NCI-H446 treated with DMSO at 0.1 percent for 48 hours (cell line): ENCODE results near the gene ROR1.

Experiments used
- DNase-seq: peaks from one replicate; lab custom pipeline; 2025; lab: John Stamatoyannopoulos, UW

ROR1 gene

DNA sequence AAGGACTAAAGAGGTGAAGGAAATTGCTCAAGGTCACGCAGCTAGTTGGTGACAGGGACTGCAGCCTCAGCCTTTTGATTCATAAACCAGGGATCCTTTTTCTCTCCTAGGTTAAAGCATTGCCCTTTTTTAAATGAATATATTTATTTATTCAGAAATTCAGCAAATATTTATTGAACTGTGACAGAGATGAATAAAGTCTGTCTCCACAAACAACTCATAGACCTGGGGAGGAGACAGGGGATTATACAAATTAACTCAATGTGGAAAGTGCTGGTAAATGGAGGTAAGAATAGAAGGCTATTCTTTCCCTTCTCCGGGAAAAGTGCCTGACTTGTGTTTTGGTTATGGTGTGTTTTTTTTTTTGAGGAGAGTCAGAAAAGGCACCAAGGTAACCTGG, 110.7 kb downstream of the ROR1 start:
- DNase-seq = no peak

DNA sequence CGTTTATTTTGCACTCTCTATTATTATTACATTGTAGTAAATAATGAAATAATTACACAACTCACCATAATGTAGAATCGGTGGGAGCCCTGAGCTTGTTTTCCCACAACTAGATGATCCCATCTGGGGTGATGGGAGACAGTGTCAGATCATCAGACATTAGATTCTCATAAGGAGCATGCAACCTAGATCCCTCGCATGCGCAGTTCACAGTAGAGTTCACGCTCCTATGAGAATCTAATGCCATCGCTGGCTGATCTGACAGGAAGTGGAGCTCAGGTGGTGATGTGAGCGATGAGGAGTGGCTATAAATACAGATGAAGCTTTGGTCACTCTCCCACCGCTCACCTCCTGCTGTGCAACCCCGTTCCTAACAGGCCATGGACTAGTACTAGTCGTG, 112.1 kb downstream of the ROR1 start:
- DNase-seq = no peak

DNA sequence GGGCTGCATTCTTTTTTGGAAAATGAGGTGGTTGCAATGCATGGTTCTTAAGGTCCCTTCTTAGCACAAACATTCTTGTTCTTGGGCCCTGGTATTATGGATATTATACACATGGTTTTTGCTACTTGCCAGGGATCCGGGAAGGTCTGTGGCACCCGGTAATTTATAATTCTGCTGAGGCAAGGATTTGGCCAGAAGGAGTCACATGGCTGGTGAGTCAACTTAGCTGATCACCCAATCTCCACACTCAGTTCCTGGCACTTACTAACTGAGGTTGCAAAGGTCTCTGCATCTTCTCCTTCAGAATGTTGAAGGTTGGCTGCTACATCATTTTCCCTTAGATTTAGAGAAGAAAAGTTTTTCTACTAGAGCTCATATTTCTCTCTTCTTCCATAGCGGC, 112.5 kb downstream of the ROR1 start:
- DNase-seq = no peak

DNA sequence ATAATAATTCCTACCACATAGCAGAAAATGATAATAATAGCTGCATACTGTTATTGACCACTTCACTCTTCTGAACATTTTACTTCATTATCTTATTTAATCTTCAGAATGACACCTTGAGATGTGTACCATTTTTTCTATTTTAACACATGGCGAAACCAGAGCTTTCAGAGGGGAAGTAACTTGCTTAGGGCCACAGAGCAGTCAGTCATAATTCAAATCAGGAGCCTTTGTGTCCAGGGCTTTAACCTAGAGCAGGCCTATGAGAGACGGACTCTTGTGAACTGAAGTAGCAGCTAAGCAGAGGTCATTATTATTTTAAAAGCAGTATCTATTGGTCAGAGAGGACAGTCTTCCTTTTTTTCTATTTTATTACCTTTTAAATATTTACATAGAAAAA, 114.0 kb downstream of the ROR1 start:
- DNase-seq = no peak

DNA sequence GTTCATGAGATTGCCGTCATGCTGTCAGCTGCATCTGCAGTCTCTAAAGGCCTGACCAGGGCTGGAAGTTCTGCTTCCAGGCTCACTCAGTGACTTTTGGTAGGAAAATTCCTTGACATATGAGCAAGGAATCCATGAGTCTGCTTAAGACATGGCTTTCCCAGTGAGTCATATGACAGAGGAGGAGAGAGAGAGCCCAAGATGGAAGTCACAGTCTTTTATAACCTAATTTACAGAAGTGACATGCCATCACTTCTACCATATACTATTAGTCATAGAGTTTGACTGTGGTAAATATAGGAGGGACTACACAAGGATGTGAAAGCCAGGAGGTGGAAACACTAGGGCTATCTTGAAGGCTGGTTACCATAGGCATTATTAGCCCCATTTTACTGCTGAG, 115.2 kb downstream of the ROR1 start:
- no peak for DNase-seq

DNA sequence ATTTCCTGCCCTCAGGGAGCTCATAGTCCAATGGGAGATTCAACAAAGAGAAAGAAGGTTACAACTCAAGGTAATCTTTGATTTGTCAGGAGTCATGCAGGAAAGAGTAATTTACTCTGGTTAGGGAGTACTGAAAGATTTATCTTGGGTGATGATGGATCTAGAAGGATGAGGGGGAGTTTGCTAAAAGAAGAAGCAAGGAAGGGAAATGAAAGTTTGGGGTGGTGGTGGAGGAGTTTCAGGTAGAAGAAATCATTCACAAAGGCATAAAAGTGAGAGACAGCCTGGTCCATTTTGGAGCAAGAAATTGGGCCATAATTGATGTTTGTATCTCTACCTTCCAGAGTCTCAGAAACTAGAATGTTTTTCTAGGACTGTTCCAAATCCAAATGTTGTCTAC, 116.7 kb downstream of the ROR1 start:
- no peak for DNase-seq

DNA sequence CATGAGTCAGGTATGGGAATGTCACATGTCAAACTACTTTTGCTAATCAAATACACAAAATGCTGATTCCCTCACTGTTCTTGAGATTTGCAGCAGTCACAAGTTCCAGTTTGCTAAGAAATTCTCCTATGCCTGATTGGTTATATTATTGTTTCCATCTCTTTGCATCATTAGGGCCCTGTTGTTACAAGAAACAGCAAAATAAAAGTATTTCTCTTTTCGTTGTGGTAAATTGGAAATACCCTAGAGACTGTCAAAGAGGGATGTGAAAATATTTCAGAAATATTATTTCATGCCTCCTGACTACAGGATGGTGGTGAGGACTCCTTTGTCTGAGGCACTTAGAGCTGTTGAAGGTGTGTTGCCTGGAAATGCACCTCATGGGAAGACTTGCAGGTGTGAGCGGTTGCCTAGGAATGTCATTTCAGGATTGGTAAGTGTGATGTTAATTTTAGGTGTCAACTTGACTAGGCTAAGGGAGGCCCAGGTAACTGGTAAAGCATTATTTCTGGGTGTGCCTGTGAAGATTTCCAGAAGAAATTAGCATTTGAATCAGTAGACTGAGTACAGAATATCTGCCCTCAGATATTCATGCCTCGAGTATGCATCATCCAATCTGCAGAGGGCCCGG, 117.4 kb downstream of the ROR1 start:
- no peak for DNase-seq

DNA sequence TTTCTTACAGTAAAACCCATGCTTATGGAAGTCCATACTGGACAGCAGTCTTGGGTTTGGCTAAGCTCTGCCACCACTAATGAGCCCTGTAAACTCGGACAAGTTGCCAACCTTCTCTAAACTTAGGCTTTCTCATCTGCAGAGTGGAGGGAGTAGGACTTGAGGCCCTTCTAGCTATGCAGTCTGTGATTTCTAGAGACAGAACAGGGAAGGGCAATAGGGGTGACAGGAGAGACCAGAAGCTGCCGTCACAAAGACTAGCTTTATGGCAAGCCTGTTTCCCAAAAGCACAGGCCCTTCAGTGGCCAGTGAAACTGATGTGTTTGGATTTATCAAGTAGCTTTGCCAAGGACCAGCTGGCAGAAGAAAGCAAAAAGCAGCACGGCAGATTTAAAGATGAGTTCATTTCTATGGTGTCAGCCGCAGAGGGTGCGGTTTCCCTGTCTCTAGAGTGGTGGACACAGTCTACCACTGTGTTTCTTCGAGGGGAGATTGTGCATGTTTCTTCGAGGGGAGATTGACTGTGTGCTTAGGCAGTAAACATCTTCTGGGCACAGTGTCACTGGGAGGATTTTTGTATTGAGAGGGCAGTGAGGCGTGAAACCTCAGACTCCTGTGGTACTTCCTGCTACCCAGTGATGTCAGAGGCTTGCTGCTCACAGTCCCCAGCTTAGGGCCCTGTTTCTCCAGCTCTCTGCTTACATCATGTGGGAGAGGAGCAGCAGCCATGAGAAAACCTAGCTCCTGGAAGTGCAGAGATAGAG, 119.0 kb downstream of the ROR1 start:
- DNase-seq = peak; percentile 91

DNA sequence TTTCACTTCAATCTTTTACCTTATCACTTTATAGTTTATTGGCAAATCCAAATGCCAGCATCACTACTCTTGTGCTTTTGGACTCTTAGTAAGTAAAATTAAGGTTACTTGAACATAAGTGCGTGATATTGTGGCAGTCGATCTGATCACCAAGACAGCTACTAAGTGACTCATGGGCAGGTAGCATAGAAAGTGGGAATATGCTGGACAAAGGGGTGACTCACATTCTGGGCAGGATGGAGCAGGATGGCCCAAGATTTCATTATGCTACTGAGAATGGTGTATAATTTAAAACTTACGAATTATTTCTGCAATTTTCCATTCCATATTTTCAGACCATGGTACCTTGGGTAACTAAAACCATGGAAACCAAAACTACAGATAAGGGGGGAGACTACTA, 120.2 kb downstream of the ROR1 start:
- no peak for DNase-seq

DNA sequence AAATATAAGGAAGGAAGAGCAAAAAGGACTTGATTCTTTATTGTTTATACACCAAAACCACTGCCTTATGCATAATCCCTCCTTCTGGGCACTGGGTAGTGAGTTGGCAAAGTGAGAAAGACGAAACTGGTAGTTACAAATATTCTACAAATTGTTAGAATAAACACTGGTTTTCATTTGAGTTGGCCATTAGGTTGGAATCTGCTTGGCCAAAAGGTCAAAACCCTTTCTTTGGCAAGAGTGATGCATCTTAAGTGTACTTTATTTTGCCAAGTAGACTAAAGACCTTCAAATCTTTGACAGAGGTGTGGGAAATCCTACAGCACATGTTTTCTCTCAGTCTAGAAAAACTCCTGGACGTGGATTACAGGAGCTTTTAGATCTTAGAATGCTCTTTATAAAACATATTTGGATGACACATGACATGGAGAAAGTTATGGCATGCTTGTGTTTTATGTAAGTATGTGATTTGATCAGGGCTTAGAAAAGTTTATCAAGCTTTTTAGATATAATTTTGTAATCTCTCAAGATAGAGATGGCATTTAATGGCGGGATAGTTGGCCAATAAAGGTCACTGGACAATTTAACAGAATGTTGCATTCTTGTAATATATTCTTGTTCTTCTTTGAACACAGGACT, 120.9 kb downstream of the ROR1 start:
- no peak for DNase-seq

DNA sequence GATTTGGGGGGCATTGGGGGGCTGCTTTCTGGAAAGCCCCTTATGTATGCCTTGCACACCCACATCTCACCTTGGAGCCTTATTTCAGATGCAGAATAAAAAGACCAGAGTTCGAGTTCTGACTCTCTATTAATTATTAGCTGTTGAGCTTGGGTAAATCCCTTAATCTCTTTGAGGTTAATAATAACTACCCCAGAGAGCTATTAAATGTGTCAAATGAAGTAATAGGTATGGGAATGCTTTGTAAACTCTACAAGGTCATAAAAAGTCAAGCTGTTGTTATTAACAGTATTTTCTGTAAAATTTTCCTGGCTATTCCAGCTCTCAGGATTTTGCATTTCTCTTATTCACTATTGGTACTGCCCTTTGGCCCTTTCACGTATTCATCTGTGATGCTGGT, 122.9 kb downstream of the ROR1 start:
- no peak for DNase-seq

DNA sequence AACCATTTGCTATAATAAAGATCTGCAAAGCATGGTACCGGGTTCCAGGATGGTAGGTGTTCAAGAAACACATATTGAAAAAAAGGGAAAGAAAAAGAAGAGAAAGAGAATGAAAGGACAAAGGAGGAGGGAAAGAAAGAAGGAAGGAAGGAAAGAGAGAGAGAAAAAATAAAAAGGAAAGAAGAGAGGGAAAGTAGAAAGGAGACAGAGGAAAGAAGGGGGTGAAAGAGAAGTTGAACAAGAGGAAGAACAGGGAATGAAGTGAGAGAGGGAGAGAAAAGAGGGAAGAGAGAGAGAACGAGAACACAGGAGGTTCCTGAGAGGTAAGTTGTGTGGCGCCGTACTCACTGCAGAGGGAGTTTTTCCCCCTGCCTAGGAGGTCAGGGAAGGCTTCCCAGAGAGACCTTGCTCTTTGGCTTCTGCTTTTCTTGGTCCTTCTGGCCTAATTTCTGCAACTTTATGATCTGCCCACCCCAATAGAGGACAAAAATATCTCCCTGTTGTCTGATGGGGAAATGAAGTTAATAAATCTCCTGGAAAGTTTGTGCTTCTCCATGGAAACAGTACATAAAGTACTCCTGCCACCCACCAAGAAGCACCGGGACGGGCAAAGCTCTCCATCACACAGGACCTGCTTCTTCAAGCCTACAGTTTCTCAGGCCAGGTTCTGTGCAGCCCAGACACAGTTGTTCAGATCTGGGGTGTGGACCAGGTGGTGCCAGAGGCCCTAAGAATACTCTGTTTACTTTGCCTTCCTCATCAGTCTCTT, 124.8 kb downstream of the ROR1 start:
- no peak for DNase-seq

DNA sequence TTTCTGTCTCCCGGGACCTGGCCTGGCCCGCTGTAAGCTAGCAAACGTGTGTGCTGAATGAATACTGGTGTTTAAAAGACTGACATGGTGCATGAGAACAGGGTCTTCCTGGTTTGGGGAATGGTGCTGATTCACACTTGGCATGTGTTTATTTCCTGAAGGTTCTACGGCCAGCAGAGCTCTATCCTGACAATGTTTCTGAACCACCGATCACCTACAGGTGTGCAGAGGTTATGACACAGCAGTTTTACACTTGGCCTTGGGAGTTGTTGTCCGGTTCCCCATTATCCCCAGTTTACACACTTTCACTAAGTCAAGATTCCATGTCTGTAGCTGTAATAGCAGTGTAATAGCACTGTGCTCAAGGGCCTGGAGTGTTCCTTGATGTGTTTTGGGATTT, 127.3 kb downstream of the ROR1 start:
- DNase-seq = no peak

DNA sequence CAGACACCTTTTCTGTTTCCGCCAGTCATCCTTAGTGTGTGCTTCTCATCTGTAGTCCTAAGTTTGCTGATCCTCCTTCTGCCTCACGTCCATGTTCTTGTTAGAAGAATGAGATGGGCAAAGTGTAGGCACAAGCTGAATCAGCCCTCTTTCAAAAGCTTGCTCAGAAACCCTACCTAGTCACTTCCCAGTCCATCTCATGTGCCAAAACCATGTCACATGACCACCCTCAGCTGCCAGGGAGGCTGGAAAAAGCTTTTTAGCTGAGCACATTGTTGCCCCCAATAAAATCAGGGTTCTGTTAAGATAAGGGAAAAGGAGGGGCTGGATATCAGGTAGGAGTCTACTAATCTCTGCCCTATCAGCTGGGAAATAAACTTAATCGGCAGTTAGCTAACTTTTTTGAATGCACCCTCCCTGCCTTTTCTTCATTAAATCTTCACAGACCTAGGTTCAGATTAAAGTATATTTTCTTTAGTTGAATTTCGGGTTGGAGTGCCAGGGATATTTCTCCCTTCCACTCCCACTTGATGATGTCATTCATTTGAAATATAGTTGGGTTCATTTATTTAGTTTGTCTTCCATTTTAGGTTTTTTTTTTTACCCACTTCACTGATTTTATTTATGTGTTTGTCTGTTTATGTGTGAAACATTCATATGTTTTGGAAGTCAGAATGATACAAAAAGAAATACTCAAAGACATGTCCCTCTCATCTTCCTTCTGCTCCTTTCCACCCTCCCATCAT, 129.2 kb downstream of the ROR1 start:
- DNase-seq = peak; percentile 22

DNA sequence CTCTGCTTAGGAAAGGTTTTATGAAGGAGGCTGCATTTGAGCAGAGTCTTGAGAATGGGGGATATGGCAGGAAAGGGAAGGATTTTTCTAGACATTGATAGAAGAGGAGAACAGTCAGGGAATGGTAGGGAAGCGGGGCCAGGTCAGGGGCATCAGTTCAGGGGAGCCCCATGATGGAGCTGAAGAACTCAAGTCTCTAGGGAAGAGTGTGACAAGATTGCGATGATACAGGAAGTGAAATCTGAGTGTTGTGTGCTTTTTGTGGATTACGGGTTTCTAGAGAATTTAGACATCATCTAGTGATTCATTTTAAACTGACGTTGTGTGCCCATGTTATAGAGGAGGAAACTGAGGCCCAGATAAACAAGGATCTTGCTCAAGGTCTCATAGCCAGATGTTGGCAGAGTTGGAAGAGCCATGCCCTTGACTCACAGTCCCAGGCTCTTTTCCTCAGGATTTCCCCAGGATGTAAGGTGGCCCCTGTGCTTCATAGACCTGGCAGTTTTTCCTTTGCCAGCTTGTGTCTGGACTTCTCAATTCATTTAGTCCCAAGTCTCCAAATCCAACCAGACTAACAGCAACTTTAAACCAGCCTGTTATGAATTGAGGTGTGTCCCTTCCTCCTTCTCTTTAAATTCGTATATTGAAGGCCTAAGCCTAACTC, 130.3 kb downstream of the ROR1 start:
- no peak for DNase-seq

DNA sequence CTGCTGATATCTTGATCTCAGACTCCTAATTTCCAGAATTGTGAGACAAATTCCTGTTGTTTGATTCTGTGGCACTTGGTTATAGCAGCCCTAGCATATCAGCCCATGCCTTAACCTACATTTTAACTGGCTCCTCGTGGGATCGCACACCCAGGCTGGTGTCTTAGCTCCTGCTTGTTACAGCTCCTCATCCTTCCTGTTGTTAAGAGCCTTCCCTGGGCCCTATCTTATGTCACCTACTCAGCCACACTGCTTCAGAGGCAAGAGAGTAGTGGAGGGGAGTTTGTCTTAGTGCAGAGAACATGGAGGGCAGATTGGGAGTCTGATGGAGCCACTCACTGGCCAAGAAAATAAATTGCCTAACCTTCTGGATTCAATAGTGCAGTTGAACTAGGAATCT, 131.0 kb downstream of the ROR1 start:
- DNase-seq = peak; percentile 11

DNA sequence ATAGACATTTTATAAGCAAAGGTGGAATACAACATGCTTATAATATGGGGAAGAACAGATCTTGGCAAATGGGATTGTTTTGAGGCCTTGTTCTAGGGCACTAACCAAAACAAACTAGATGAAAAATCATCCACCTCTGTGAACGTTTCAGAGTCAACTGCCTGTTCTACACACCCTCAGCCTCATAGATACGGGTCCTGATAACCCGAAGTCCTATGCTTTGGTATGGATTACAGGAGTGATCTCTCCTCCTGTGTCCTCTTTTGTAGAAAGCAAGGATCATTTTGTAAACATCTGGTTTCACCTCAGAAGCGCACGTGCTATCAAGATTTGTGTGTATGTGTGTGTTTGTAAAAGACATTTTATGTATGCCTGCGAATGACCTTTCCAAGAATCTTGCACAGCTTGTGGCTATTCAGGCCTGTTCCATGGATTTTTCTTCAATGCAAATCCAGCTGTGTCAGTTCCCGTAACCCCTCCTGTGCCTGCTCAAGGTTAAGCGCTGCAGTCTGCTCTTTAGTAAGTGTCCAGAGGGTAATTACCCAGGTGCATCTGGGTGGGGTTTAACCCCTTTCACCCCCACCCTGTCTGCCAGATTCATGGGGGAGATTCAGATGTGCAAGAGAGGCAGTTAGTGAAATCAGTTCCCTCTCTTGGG, 132.4 kb downstream of the ROR1 start:
- no peak for DNase-seq

DNA sequence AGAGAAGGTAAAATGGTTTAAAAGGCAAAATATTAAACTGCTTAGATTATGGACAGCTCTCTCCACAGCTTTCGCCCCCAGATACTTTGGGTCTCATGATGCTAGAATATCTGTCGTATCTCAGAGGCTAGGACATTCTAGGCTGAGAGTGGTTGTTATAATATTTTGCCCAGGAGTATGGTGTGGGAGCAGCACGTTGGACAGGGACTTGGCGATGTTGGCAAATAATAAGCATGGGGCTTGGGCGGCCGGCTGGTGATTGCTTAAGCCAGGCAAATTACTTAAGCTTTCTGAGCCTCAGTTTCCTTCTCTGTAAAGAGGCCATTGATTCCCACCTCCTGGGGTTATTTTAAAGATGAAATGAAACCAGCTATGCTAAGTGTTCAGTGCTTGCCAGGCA, 133.2 kb downstream of the ROR1 start:
- no peak for DNase-seq

DNA sequence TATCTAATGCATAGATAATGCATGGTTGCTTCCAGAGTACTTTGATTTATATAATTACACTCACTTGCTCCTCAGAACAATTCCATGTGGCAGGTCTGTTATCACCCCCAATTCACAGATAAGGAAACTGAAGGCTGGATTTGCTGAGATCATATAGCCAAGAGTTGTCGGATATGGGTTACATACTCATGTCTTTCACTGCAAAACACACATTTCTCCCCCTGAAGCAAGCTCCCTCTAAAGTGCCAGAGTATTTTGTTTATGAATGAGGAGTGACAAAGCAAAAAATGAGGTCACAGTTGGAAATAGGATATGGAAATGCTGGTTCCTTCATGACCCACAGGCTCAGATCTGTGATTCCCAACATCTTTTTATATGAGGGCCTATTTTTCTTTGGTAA, 134.2 kb downstream of the ROR1 start:
- DNase-seq = no peak

DNA sequence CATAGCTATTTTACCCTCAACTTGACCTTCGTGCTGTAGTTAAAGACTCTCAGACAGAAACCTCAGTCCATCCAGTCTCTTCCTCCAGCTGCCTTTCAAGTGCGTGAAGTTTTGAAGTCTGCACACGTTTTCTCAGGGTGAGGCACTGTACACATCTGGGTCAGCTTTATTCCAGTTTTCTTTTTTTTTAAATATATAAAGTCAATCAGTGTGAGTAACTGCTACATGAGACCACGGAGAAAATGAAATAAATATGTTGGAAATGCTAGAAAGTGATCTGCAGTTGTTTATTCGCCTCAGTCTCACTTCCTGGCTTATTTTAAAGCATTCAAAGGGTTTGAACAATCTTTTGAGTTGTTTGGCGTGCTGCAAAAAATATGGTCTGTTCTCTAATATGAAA, 135.7 kb downstream of the ROR1 start:
- DNase-seq = no peak

DNA sequence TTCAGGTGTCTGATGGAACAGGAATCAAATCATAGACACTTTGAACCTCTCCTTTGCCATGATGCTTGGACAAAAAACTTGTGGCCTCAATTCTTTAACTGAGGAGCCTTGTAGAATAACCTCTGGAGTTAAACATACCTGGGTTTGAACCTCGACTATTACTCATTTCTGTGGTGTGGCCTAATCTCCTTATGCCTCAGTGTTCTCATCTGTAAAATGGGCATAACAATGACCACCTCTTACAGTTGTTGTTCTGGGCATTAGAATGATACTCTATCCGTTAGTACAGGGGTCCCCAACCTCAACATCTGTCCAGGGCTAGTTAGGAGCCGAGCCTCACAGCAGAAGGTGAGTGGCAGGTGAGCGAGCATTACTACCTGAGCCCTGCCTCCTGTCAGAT, 137.2 kb downstream of the ROR1 start:
- DNase-seq = no peak
